Peyer's patch (tissue), 4 donors: ENCODE data around the gene PRKCZ. TPM values are rescaled to one million over a fixed set of nuclear protein-coding genes. Genes with fewer than 3 reads are reported as not detected.

Source experiments
- DNase-seq, 3 donors: peaks; one replicate each; pipeline ENCODE4 v3.0.0-alpha.2; 2017 to 2019
- H3K27ac ChIP-seq, 4 donors: fragments of 200-600 bp; sonication (generic); one replicate each; pipeline ENCODE4 v1.5.1; 2016 to 2019
- H3K27me3 ChIP-seq, 2 donors: fragments of 200-600 bp; sonication (generic); one replicate each; pipeline ENCODE4 v1.5.1; 2019
- H3K36me3 ChIP-seq, 3 donors: fragments of 200-600 bp; sonication (generic); one replicate each; pipeline ENCODE4 v1.5.1; 2016 to 2019
- H3K4me1 ChIP-seq, 4 donors: fragments of 200-600 bp; sonication (generic); one replicate each; pipeline ENCODE4 v1.5.1; 2016 to 2019
- H3K4me3 ChIP-seq, 4 donors: fragments of 200-600 bp; sonication (generic); 1 replicate in 3 of 4; 2 replicates in 1 of 4; pipeline ENCODE4 v1.5.1; 2016 to 2019; ENCODE audit warnings: mild to moderate bottlenecking in 1 of 4
- H3K9me3 ChIP-seq, 4 donors: fragments of 200-600 bp; sonication (generic); one replicate each; pipeline ENCODE4 v1.5.1; 2016 to 2019; ENCODE audit warnings: mild to moderate bottlenecking in 1 of 4
- CTCF ChIP-seq, 6 experiments: fragments of 450-650 bp in 4 of 6; fragments of 200-600 bp in 2 of 6; sonication (generic) in 1 of 6; IDR thresholded peaks; one replicate each; pipeline ENCODE4 v1.5.1; 2017 to 2019; ENCODE audit warnings: antibody characterized with exemption in 6 of 6, mild to moderate bottlenecking in 3 of 6, moderate library complexity in 1 of 6
- POLR2A ChIP-seq, 2 donors: fragments of 450-650 bp; IDR thresholded peaks; one replicate each; pipeline ENCODE4 v1.5.1; 2017; ENCODE audit warnings: antibody characterized with exemption in 2 of 2, mild to moderate bottlenecking in 2 of 2, moderate library complexity in 2 of 2
- total RNA-seq, 4 donors: library from RNA; depleted of rRNA; stranded (reverse); fragments of >200 nt; gene quantifications; one replicate each; pipeline ENCODE4 v1.1.0, GENCODE V29; 2016

PRKCZ gene
- total RNA-seq, 4 donors from 2014 or later: 51.2 to 105 (median 93.6) TPM

- H3K27ac ChIP-seq: no peak overlapping the region
- no peaks in the 10 kb centered on the region for H3K36me3 ChIP-seq
- TF ChIP-seq CTCF (IDR thresholded peaks at IDR 0.05): no peak
- no peak for TF ChIP-seq POLR2A (IDR thresholded peaks at IDR 0.05)
- no peak overlapping the region for H3K4me3 ChIP-seq
- H3K9me3 ChIP-seq: no peaks in the 10 kb centered on the region
- no peaks in the 10 kb centered on the region for H3K4me1 ChIP-seq
- no peaks in the 10 kb centered on the region for H3K27me3 ChIP-seq
- no peak for DNase-seq
These were observed 17.0 kb upstream of the PRKCZ start for GRCh38 chr1:2033165-2033564.

GRCh38 chr1:2036287-2036686 is 13.9 kb upstream of the PRKCZ start:
- Histone ChIP-seq H3K27me3 (no peaks in the 10 kb centered on the region), H3K9me3 (no peaks in the 10 kb centered on the region), H3K4me3 (no peak overlapping the region), H3K27ac (no peak overlapping the region), H3K36me3 (no peaks in the 10 kb centered on the region), H3K4me1 (no peaks in the 10 kb centered on the region)
- no peak for TF ChIP-seq POLR2A (IDR thresholded peaks at IDR 0.05)
- no peak for TF ChIP-seq CTCF (IDR thresholded peaks at IDR 0.05)
- no peak for DNase-seq

DNA sequence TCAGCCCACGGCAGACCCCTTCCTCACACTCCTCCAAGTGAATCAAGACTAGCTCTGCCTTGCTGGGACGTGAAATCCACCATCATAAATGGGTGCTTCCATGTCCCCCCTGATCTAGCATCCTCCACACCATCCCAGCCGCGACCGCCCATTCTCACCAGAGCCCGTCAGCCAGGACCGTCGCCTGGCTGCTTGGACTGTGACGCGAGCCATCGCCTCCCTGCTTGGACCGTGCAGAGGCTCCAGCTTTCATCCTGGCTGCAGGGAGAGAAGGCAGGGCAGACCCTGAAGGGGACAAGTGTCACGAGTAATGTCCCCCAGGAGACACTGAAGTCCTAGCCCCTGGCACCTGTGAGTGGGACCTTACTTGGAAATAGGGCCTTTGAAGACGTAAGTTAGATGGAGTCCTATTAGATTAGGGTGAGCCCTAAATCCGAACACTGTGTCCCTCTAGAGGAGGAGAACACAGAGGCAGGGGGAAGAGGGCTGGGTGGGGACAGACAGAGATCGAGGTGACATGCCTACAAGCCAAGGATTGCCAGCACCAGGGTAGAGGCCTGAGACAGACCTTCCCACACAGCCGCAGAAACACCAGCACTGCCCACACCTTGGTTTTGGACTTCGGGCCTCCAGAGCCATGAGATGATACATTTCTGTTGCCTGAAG is 12.8 kb upstream of the PRKCZ start:
- H3K27ac ChIP-seq: no peak overlapping the region
- no peak overlapping the region for H3K4me3 ChIP-seq
- H3K9me3 ChIP-seq: no peaks in the 10 kb centered on the region
- H3K4me1 ChIP-seq: no peaks in the 10 kb centered on the region
- no peak for TF ChIP-seq CTCF (IDR thresholded peaks at IDR 0.05)
- no peak for TF ChIP-seq POLR2A (IDR thresholded peaks at IDR 0.05)
- DNase-seq: no peak
- no peaks in the 10 kb centered on the region for H3K36me3 ChIP-seq
- no peaks in the 10 kb centered on the region for H3K27me3 ChIP-seq

DNA sequence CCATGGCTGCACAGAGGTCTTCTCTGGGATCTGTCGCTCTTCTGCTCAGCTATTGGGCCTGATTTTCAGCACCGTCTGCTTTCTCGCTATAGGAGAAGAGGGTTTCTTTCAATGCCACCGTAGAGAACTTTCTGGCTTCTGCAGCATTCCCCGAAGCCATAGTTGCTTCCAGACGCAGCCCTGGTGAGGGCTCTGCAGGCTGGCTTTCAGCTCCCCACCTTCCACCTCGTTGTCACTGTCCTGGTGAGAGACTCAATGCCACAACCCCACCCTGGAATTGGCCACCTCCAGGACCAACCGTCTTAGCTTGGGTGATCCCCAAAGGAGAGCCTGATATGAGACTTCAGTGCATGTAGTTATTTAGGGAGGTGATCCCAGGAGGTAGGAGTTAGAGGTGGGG is 12.0 kb upstream of the PRKCZ start:
- no peak overlapping the region for H3K27ac ChIP-seq
- no peaks in the 10 kb centered on the region for H3K9me3 ChIP-seq
- H3K4me3 ChIP-seq: no peak overlapping the region
- TF ChIP-seq POLR2A (IDR thresholded peaks at IDR 0.05) (no peak), CTCF (IDR thresholded peaks at IDR 0.05) (no peak)
- H3K4me1 ChIP-seq: peaks cover 0 to 6% (median 0%) of the 10 kb centered on the region in 4 donors
- no peaks in the 10 kb centered on the region for H3K36me3 ChIP-seq
- H3K27me3 ChIP-seq: no peaks in the 10 kb centered on the region
- no peak for DNase-seq

- no peaks in the 10 kb centered on the region for H3K36me3 ChIP-seq
- no peaks in the 10 kb centered on the region for H3K27me3 ChIP-seq
- H3K27ac ChIP-seq: no peak overlapping the region
- no peak for DNase-seq
- no peak overlapping the region for H3K4me3 ChIP-seq
- H3K9me3 ChIP-seq: no peaks in the 10 kb centered on the region
- peaks cover 0 to 6% (median 0%) of the 10 kb centered on the region in 4 donors for H3K4me1 ChIP-seq
- TF ChIP-seq CTCF (IDR thresholded peaks at IDR 0.05) (no peak), POLR2A (IDR thresholded peaks at IDR 0.05) (no peak)
These were observed 11.0 kb upstream of the PRKCZ start for GRCh38 chr1:2039251-2039650.

GRCh38 chr1:2041305-2041704 is 8.9 kb upstream of the PRKCZ start:
- no peak overlapping the region for H3K4me3 ChIP-seq
- no peaks in the 10 kb centered on the region for H3K36me3 ChIP-seq
- peaks cover 6 to 26% (median 9%) of the 10 kb centered on the region in 4 donors for H3K4me1 ChIP-seq
- DNase-seq: no peak
- no peak overlapping the region for H3K27ac ChIP-seq
- H3K9me3 ChIP-seq: no peaks in the 10 kb centered on the region
- no peak for TF ChIP-seq POLR2A (IDR thresholded peaks at IDR 0.05)
- TF ChIP-seq CTCF (IDR thresholded peaks at IDR 0.05): no peak
- H3K27me3 ChIP-seq: no peaks in the 10 kb centered on the region
